Fibroblast of gingiva (primary cell): Measurements from ENCODE around the gene MYOD1.

Source experiments
- DNase-seq: peaks from one replicate; pipeline ENCODE4 v3.0.0-alpha.2; 2011; ENCODE audit warnings: low read depth

MYOD1 gene

DNA sequence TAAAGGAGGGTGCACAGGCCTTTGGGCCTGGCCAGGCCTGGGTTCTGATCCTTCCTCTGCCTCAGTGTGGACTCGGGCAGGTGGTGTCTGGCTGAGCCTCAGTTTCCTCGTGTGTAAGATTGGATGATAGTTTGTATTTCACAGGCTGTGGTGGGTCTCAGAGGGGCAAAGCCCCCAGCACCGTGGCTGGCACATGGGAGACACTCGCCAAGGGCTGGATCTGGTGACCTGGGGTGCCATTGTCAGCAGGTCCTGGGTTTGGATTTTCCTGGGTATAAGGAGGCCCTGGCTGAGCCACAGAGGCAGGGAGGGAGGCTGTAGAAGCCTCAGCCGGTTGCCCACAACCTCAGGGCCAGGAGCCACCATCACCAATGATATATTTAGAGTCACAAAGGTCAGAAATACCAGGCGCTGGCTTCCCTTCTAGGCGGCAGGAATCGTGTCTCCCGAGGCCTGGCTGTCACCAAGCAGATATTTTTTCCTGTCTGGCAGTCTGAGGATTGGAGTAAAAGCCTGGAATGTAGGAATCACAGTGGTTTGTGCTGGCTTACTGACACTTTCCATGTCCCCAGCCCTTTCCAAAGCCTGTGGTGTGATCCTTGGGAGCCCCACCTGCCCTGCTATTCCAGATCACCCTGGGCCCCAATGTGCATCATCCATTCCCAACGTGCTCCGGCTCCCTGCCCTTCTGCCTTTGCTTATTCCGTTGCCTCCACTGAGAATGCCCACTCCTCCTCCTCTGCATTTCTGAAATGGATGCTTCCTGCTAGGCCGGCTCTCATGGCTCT is 30.8 kb downstream of the MYOD1 start:
- DNase-seq = no peak

DNA sequence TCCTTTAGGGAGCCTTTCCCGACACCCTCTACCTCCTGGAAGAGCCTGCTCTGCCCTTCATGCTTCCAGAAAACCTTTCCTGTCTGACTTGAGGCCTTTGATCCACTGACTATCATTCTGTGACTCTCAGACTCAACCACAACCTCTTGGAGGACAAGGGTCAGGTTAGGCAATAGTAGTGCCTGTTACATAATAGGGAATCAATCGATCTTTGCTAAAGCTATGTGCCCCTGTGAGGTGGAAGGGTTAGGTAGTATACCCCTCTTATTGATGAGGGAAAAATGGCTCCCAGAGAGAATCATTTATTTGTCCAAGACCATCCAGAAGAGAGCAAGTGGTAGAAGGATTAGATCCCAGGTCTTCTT is 31.4 kb downstream of the MYOD1 start:
- no peak for DNase-seq

DNA sequence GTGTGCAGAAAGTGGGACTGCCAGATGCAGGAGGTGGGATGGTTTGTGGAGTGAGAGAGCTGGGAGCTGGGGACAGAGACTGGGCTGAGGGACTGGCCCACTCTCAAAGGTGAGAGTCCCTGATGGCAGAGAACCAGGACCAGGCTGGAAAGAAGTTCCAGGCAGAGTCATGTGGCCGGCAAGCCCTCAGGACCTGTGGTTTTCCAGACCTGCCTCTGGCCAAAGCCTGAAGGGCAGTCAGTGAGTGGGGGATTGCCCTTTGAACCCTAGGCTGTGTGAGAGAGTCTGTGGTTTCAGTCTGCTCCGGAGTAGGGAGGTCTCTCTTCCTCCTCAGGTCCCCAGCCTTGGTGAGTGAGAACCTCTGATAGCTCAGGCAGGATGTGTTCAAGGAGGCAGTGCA is 32.2 kb downstream of the MYOD1 start:
- no peak for DNase-seq

DNA sequence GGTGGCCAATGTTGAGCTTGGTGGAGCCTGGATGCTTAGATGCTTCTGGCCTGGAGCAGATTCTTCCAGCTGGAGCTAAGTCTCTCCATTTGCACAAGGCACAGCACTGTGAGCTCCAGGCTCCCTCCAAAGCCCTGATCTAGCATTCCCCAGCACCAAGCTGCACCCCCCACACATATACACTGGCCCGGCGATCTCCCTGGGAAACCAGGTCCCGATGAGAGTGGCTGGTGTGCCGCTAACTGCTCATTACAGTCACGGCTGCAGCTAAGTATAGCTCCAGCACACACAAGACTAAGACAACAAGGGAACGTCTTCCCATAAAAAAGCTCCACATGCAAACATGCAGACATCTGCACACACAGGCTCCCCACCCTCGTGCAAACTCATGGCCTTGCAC is 32.8 kb downstream of the MYOD1 start:
- DNase-seq = no peak

DNA sequence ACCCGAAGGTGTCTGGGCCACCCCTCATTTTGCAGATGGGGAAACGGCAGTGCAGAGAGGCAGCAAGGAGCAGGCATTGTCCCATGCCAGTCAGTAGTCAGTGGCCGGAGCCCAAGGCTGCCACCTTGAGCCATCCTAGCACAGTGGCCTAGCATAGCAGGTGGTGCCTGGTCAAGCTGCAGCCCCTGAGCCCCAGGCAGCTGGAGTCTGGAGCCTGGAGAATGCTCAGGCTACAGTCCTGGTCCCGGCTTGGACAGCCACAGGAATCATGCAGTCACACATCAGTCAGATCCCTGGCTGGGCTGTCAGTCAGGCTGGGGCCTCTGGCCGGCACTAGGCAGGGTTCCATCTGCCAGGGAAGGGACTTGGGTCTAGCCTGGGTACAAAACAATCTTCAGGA is 33.8 kb downstream of the MYOD1 start:
- no peak for DNase-seq

DNA sequence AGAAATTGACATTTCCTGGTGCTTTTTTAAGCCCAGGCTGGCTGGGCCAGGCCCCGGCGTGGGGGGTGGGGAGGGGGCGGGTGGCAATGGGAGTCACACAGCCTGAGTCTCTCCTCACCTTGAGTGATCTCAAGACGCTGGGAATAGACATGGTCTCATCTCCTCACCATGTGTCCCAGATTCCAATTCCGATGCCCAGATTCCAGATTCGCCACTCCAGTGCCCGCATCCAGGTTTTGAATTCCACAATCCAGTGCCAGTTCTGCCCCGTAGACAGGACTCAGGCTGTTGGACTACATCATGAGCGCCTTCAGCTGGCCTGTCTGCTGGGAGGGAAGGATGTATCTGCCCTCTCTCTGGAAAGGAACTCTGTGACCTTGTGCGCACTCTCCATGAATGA is 34.3 kb downstream of the MYOD1 start:
- DNase-seq = no peak

DNA sequence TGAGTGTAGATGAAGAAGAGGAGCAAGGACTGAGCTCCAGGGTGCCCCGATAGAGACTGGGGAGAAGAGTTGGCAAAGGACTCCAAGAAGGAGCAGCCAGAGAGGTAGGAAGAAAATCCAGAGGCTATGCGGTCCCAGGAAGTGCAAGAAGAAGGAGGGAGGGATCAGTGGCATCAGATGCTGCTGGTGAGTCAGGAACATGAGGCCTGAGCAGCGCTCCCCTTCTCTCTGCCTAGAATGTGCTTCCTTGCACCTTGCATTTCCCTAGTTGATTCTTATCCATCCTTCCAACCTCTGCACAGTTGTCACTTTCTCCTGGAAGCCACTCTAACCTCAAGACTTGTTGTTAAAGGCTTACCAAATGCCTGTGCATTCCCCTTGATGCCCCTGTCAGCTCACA is 36.5 kb downstream of the MYOD1 start:
- no peak for DNase-seq

DNA sequence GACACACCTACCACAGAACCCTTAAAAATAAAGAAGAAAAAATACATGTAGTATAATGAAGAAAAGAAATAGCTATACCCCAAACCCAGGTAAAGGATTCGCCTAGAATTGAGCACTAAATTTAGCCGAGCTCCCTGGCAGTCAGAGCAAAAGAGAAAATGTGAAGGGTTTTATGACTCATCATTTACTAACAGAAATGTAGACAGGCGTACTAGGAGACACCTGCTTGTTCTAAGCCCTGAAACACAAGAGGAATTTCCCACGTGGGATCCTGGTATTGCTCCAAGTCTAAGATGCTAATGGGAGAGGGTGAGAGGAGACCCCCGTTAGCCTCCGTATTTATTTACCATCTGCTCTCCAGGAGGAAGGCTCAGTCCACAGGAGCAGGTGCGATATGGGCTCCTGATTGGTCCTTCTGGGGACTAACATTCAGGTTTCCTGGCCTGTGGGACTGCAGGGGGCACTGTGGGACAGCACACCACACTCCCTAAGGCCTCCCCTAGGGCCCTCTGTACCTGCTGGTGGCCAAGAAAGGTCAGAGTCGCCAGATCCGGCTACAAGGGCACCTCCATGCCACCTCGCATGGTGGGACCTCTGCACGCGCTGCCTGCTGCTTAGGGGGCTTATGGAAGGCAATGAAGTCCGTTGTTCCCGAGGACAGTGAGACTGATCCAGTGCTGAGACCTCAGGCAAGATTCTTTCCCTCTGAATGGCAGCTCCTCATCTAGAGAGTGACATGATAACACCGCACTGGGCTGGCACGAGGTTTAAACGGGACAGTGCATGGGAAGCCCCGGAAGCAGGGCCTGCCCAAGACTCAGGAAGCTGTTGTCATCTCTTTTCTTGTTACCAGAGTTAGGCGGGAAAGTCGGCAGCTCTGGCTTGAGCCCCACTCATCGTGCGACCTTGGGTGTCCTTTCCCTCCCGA is 41.0 kb downstream of the MYOD1 start:
- peak; percentile 24 for DNase-seq

DNA sequence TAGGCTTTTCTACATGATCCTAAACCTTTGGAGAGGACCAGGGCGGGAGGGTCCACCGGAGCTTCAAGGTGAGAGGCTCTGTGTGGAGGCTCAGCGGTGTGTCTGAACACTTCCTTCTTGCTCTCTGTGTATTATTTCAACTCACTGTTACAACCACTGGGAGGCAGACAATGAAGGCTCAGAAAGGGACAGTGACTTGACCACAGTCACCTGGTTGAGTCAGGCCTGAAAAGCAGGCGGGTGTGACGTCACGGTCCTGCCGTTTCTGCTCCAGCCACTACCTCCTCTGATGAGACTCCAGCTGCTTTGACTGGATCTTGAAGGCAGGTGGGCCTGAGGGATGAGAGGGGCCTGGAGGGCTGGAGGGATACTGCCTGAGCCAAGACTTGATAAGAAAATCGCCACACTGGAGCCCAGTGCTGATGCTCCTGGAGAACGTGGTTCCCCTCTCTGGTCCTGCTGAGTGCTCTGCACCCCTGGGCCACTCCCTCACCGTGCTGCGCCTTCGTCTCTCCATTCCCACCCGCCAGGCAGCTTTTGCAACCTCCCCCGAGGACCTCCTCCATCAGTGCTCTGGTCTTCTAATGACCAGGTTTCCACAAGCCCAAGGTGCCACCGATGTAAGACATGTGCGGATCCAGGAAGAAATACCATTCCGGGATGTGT is 43.1 kb downstream of the MYOD1 start:
- no peak for DNase-seq

DNA sequence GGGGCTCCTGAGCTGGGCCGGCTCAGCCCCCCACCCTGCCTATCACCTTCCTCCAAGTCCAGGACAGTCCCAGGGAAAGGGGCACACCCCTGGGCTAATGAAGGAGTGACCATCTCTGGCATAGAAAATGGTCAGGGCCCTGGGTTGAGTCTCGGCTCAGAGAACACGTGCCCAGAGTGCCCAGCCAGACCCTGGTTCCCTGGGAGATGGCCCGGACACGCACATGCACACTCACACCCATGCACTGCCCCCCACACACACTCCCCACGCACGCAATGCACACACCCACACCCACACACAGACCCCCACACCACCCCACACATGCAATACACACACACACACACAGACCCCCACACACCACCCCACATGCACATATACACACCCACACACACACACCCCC is 43.9 kb downstream of the MYOD1 start:
- DNase-seq = no peak

DNA sequence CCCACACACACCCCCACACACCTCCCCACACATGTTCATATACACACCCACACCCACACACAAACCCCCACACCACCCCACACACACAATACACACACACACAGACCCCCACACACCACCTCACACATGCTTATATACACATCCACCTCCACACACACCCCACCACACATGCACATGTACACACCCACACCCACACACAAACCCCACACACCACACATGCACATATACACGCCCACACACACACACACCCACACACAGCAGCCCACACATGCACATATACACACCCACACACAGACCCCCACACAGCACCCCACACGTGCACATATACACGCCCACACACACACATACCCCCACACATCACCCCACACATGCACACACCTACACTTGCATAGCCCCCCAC is 44.3 kb downstream of the MYOD1 start:
- DNase-seq = no peak

DNA sequence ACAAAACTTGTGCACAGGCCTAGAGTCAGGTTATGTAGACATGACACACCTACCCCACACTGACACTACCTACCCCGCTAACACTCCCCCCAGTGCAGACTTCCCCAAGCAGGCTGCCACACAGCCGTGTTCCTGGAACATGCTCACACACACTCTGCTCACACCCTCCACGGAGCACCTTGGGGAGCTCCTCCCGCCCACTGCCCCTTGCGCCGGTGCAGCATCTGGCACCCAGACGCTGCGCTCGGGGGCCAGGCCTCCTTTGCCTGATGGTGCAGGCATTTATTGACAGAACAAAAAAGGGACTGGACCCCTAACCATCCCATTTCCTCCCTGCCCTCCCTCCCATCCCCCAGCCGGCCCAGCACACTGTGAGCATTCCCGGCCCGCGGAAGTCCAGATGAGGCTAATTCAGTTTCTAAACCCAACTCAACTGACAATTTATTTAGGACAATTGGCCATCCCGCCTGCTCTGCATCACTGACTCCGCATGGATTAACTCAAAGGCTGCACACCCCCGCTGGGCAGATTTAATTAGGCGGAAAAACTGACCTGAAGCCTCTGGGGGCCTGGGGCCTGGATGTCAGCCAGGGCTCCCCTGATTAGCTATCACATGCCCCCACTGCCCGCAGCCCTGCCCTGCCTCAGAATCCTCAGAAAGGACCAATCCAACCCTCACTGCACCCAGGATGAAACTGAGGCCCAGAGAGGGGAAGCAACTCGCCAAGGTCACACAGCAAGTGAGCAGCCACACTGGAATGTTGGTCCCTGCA is 45.3 kb downstream of the MYOD1 start:
- DNase-seq = no peak

DNA sequence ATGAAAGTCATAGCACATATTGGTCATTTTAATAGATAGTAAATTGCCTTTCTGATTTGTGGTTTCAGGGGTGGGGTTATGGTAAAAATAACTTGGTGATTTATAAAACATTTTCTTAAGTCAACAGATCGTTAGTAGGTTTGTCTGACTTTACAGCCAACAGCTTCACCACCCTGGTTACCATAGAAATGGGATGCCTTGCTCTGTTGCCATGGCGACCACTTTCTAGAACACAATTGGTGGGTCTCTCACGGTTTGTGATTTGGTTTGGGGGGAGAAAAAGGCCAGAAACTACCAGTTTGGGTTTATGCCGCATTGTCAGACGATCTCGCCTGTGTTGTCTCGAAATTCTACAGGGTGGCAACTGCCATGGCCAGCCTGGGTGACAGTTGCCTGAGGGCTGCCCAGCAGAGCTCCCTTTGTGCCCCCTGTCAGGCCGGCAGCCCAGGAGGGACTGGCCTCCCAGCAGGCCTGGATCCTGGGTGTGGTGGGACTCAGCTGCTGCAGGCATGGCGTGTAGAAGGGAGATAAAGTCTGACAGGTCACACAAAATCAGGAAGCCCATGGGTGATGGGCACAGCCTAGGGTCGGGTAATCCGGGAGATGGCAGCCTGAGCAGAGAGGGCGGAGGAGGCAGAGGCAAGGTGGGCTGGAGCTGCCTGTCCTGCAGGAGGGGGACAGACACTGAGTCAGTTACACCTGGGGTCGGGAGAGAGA is 46.1 kb downstream of the MYOD1 start:
- DNase-seq = no peak

DNA sequence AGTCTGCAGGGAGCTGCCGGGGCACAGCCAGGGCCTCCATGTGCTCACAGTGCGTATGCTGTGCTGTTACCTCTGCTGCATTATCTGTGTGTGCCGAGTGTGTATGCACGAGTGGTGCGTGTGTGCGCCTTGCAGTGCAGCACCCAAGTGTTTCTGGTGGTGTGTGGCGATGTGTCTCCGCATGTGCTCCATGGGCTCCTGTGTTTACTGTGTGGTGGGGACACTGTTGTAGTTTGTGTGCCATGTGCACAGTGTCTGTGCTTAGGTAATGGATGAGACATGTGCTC is 46.6 kb downstream of the MYOD1 start:
- no peak for DNase-seq

DNA sequence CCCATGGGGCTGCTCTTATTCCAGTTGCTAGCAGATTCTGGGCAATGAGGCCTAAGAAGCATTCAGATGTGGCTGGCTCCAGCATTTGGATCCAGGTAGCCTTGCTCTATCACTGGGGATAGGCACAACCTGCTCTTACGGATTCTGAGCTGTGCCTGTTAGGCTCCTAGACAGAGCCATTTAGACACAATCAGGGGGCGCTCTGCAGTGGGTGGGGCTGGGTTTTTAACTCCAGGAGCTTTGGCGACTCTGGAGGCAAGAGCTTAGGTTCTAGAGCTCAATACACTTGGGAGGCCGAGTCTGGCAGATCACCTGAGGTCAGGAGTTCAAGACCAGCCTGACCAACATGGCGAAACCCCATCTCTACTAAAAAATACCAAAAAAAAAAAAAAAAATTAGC is 47.2 kb downstream of the MYOD1 start:
- DNase-seq = no peak

DNA sequence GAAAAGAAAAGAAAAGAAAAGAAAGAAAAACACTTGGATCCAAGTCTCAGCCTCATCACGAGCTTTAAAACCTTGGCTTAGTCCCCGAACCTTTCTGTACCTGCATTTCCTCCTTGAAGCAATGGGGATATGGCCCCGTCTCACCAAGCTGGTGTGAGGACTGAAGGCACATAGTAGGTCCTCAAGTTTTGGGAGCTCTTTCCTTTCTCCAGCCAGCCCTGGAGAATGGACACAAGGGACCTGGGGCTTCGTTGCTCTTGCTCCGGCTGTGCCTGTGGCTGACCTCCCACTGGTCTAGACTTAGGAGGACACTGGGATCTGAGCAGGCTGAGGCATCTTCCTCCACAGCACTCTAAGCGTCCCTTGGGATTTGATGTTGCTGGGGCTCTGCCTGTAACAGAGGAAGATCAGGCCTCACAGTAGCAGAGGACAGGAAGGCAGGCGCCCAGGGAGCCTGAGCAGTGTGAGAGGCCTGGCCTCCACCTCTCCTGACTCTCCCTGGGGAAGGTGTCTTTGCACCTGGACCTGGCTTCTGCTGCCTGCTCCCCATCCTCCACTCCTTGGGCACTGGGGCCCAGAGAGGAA is 48.0 kb downstream of the MYOD1 start:
- peak; percentile 8 for DNase-seq

DNA sequence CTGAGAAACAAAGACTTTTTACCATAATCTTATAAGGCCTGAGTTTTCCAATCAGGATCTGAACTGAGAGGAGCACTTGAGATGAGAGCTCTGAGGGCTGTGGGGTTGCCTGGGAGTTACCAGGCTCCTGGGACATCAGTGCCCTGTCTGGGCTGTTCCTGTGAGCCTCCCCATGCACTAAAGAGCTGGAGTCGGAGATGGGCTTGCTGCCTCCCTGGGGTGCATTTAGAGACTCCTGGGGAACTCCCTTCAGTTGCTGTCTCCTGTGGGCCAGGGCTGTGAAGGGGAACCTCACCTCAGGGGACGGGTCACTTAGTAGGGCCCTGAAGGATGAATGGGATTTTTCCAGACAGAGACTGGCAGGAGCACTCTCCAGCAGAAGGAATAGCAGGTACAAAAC is 48.5 kb downstream of the MYOD1 start:
- no peak for DNase-seq

DNA sequence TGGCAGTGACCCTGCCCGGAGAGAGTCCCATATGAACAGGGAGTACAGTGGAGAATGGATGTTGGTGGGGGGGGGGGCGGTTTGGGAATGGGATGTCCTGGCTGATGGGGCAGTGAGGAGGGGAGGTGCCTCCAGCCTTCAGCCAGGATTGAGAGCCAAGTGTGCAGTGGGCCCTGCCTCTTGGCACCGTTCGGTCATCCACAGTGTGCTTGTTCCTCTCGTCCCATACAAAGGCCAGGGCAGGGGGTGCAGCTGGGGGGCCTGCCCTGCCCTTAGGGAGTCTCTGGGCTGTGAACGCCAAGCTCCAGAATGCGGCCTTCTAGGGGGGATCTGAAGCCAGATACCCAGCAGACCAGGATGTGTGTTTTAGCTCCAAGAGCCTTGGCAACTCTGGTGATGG is 49.2 kb downstream of the MYOD1 start:
- DNase-seq = no peak

DNA sequence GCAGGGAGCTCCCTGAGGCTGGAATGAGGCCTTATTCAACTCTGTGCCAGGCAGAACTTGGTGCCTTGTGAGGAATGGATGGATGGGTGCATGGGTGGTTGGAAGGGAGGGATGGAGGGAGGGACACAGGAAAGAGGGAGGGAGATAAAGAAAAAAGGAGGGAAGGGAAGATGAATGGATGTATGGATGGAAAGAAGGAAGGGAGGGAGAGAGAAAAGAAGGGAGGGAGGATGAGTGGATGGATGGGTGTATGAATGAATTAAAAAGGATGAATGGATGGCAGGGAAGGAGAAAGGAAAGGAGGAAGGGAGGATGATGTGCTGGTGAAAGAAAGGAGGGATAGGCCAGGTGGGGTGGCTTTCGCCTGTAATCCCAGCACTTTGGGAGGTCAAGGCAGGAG is 49.8 kb downstream of the MYOD1 start:
- DNase-seq = no peak

DNA sequence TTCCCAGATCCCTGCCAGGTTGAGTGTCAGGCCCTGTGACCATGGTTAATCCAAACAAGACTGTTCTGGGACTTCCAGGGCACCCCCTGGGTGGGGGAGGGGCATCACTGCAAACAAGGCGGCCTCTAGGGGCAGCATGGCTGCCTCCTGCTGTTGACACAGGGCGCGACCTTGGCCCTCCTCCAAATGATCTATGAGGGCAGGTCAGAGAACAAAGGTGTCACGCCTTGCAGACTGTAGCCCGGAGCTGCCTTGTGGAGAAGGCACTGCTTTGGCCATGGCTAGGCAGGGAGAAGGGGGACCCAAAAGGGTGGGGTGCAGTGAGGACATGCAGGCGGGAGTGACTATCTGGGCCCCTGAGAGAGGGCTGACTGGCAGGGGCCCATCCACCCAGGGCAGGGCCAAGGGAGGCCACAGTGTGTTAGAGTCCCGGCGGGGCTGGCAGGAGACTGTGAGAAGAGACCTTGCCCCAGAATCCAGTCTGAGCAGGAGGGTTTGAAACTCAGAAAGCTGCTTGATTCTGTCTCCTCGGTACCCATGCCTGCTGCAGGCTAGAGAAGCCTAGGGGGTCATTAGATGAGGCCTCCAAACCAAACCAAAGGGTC is 50.8 kb downstream of the MYOD1 start:
- DNase-seq = no peak

DNA sequence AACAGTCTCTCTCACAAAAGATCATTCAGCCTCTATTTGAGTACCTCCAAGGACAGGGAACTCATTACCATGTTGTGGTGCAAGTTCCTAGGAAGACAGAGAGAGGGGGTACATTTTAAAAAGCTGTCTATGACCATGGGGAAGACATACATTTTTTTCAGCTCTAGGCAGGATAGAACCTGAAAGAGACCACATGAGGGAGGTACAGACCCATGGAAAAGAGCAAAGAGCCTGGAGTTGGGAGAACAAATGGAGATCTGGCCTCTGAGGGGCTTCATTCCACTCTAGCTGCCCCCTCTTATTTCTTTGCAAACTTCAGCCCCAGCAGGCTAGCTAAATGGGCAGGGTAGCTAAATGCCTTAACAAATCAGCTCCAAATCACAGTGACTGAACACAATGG is 51.5 kb downstream of the MYOD1 start:
- DNase-seq = no peak
